NCI-H1105 treated with DMSO at 0.1 percent for 48 hours (cell line): Measurements from ENCODE around the gene DSG2.
"Not testable (repeated sequence)": the region's sequence is repeated elsewhere in the genome, so short reads cannot be mapped to it uniquely, and the experiment has no call there.

Source experiments
- DNase-seq: peaks from one replicate; lab custom pipeline; 2025; lab: John Stamatoyannopoulos, UW

The DSG2 gene

DNA sequence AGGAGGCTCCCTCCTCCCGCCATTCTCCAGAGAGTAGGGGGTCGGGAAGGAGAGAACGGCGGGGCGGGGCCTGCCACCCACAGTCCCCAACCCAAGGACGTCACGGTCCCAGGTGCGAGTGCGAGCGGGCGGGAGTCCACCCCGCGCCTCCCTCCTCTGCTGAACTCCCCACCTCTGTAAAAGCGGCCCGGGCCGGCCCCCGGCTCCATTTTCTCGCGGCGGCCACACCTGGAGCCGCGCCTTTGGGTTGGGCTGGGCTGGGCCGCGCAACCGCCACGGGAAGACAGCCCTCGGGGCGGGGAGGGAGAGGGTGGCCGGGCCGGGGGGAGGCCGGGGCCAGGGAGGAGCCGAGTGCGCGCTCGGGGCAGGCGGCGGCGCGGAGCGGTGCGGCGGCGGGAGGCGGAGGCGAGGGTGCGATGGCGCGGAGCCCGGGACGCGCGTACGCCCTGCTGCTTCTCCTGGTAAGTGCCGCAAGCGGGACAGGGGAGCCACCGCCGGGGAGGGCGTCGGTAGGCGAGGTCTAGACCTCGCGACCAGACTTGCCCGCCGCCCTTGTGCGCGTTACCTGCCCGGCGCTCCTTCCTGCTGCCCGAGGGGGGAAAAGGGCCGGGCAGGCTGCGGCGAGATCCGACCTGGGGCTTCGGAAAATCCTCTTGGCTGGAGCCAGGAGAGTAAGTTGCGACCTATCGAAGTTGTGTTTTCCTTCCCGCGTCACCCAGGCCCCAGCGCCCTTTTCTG, at the start of gene DSG2:
Gene DSG2, plus strand, starts transcription at position 342 of the 738 bp plus-strand sequence. Its CDS starts 75 bp downstream, at position 417.
- DNase-seq, result peak; percentile 30

DNA sequence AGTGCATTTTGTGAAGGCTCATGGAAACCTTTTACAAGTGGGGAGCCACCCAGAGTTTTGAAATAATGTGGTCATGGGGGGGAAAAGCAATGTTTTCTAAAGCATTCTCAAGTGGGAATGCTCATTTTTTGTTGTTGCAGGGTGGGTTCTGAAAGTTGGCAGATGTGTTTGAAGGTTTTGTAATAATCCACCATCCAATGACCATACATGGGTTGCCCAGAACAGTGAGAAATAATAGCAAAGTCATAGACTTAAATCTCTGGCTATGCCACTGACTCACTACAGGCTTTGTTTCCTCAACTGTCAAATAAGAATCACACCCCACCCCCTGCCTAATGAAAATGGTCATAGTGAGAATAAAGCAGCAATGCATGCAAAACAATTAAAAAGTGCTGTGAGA, 47.6 kb upstream of the DSG2 start:
- DNase-seq, result no peak

DNA sequence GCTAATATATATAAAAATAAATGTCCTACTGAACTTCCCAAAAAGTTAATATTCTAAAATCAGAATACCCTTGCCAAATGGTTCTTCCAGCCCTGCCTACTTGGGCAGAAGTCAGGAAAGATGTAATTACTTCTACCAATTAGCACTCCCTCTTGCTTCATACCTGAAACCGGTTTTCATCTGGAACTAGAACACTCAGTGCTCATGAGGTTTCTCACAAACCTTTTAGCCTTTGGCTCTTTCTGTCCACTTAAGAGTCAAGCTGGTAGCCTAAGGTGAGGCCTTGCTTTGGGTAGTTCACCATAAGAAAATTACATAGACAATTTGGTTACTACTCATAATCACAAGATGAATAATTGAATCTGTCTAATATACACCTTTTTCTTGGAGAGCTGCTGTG, 46.4 kb upstream of the DSG2 start:
- DNase-seq, result no peak

DNA sequence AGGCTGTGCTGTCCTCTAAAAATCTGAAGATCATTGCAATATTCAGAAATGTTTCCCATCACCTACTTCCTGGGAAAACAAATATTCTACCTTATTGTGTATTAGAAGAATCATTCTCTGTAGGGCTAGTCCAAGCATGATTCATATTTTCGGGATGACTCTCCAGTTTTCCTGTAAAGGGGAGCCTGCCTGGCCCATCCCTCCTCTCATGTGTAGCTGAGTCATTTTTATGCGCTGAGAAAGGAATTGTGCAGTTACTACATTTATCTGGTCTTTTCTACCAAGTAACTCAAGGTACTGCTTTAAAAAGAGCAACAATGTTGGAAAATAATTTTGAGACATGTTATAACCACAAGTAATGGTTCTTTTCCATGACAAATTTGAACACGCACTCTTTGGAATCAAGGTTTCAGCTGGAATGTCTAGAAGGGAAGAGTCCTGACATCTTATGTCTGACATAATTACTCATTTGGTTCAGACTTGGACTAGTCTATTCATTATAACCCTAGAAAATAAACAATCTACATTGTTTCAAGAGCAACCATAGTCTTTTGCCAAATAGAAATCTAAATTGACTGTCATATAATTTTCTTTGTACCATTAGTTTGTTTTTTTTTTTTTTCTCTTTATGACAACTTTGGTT, 43.8 kb upstream of the DSG2 start:
- DNase-seq, result no peak

DNA sequence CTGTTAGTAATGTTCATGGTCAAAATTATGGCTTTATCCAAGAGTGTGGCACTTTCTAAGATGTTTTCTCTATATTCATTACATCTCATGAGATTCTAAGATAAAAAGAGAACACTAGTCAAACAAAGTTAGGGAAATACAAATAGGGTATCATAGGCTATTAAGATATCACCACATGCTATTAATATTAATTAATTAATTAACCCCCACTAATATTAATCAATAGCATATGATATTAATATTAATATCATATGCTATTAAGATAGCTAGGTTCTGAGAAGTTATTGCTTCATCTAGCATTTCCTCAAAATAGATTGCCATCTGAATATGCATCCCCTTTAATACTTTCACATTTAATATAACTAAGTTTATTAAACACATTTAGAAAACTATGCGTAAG, 28.3 kb upstream of the DSG2 start:
- DNase-seq, result no peak

DNA sequence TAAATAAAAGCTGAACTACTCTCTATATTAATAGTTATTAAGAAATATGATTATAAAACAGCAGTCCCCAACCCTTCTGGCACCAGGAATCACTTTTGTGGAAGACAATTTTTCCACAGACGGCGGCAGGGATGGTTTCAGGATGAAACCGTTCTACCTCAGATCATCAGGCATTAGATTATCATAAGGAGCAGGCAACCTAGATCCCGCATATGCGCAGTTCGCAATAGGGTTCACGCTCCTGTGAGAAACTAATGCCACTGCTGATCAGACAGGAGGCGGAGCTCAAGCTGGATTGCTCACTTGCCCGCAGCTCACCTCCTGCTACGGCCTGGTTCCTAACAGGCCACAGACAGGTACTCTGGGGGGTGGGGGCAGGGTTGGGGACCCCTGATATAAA, 19.3 kb upstream of the DSG2 start:
- no peak for DNase-seq

DNA sequence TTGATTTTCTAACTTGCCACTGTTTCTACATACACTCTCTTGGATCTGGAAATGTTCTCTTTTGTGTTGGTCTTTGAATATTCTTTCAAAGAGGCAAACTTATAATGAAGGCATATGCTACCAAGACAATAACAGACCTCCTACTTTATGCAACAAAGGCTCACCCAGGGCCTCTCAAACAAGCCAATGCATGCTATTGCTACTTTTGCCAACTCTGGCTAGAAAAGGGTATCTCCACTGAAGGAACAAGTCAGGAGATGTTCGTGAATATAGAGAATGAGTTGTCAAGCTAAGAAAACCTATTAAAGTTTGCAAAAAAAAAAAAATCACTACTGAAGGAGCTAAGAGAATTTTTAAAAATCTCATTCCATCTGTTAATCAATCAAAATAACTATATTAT, 15.9 kb upstream of the DSG2 start:
- DNase-seq, result no peak

DNA sequence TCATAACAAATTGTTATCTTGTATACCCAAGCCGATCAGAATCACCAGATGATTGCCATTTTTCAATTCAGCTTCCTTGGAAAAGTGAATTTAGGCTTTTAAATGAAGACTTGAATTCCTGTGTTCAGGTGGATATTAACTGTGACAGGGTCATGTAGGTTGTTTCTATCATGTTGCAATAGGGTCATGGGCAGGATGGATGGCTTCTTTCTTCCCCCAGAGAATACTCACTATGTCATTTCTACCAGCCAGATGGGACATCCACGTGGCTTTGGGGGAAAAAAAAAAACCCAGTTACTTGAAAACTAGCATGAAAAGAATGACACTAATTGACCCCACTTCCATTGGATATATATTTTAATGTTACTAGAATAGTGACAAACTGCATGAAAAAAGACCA, 14.6 kb upstream of the DSG2 start:
- no peak for DNase-seq

DNA sequence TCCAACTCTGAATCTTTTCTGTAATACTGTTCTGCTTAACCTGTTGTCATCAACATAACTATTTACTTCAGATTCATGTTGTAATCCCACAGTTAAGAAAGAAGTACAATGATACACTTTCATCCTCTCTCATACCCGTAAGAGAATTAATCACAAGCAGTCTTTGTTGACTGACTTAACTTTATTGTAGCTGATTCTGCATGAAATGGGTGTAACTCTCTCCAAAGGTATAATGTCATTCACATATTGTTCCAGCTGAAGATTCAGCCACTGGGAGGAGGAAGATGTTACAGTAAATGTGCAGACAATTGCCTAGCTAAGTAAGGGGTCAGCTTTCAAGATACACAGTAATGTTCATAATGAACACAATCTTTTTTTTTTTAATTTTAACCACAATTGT, 13.5 kb upstream of the DSG2 start:
- DNase-seq, result no peak

DNA sequence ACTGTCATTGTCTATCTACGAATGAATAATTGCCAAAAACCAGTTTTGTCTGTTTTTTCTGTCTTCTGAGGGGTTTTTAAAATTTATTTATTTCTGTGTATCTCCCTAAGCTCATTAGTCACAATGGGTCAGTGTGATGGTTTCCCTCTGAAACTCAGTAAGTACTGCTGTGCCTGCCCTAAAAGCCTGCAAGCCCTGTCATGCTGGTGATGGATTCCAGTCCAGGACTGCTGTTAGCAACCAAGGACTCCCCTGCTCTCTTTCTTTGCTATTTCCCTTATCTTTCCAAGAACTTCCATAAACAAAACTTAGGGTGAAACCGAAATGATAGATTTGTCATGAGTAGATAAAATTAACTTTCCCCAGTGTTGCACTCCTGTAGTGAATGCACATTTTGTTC, 11.8 kb upstream of the DSG2 start:
- no peak for DNase-seq

DNA sequence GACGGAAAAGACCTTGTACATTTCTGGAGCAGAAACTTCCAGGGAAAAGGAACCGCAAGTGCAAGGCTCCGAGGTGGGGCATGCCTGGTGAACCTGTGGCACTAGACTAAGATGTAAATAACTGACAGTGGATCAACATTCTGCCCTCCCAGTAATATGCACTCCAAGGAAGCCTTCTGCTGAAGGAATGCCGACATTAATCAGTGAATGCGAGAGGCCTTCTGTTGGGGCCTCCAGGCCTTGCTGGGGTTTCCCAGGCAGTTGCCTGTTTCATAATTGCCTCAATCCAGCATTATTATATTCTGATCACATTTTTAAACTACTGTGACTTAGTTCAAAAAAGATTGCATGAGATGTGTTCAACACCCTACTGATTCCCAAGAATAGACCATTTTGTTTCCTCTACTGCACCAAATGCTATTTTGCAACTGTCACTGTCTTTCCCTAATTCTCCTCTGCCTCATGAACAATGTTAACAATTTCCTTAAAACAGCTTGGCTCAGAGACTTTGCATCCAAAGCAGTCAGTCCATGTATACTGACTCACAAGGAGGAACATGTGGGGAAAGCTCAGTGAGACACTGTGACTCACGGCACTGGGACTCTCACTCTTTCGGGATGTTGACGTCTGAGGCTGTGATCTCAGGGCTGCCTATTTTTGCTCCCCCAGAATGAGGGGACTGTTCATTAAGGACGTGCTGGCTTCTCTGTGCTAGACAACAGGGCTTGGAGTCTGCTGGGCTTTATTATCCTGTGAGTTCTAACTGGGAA, 10.5 kb upstream of the DSG2 start:
- no peak for DNase-seq

DNA sequence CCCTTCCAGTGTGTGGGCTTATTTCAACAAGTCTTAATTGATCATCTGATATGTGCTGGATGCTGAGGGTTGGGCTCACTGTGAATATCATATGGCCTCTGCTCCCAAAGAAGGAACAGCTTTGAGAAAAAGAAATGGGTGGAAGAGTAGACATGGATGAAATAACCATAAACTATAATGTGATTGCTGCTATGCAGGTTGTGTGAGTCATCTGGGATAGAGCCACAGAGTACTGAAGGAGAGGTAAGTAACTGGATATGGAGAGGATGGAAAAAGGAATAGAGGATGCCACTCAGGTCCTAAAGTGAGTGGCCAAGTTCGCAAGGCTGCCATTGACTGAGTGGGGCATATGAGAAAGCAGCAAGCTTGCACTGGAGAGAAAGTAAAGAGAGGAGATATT, 8.7 kb upstream of the DSG2 start:
- DNase-seq, result no peak

DNA sequence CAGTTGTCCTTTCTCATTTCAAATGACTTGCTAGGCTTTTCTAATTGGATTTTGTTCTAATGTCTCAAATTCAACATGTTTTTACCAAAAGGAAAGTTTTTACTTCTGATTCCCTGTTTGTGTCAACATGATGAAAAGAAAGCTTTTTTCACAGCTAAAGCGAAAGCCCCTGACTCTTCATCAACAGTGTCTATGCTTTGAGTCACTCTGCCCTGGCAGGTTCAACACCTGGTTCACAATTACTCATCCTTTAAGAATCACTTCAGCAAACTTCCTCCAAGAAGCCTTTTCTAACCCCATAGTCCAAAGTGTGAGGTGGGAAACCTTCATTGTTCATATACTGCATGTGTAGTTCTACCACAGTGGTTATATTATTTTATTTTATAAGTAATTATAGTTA, 7.6 kb upstream of the DSG2 start:
- no peak for DNase-seq

DNA sequence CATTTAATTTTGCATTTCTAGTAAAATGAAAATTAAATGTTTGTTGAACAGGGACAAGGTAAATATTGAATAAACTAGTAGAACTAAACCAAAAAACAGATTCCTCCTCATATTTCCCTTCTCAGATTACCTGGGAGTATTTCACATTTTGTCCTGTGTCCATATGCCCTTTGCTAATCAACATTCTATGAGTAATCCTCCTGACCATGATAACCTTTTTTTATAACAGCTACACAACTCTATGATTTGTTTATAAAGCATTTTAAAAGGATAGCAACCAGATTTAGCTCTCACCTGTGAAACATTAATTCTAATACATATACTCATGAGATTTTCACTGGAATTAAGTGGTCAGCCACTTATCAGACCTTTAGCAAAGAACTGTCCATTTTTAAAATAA, 7.1 kb upstream of the DSG2 start:
- DNase-seq, result no peak

DNA sequence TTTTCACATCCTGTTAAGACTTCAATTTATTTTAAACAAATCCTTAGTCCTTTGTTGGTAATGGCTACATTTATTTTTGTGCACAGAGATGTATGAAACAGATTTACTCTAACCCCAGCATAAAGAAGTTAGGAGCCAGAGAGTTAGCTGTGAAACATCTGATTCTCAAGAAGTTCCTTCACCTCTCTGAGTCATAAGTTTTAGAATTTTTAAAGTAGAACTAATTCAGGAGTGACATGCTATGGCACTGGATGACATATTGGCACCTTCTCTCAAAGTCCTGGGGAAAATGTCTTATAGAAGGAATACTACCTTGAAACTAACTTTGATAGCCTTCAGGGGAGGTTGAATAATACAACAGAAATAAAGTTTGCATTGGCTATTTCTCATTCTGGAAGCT, 6.4 kb upstream of the DSG2 start:
- DNase-seq, result no peak

DNA sequence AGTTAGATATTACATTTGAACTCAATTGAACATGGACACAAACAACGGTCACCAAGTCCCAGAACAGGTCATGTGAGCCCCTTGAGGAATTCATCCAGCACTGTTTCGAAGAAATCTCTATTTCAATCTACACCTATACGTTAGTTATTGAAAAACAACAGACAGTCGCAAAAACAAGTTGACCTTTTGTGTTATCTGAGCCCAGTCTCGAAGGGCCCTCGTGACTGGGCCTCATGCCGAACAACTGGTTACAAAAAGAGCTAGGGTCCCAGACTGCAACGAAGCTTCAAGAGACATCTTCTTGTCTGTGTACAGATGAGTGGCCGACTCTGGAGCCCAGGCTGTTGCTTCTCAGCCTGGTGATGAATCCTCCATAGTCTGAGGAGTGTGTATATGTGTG, 5.3 kb upstream of the DSG2 start:
- no peak for DNase-seq

DNA sequence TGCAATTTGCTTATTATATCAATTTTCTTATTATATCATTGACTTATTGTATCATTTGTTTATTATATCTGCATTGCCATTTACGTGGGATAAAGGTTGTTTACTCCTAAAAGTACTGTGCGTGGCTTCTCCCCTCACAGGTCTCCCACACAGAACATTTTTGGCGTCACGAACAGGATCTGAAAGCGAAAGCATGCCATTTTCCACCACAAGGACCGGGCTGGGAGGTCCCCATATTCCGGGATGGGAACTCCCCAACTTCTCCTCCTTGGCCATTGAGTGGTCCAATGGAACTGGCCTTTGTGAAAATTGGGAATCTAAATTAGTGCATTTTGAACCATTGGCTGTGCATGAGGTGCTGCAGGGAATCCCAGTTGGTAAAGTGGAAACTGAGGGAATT, 4.8 kb upstream of the DSG2 start:
- DNase-seq, result no peak

DNA sequence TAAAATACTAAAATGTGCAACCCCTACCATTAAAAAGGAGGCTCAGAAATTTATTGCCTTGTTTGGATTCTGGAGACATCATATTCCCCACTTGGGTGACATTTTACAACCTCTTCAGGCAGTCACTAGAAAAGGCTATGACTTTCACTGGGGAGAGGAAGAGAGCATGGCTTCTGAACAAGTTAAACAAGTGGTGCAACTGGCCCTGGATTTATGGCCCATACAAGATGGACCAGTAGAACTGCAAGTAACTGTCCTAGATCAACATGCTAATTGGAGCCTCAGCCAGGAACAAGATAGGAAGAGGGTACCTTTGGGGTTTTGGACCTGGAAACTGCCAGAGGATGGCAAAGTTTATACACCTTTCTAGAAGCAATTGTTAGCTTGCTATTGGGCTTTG, 4.0 kb upstream of the DSG2 start:
- no peak for DNase-seq

DNA sequence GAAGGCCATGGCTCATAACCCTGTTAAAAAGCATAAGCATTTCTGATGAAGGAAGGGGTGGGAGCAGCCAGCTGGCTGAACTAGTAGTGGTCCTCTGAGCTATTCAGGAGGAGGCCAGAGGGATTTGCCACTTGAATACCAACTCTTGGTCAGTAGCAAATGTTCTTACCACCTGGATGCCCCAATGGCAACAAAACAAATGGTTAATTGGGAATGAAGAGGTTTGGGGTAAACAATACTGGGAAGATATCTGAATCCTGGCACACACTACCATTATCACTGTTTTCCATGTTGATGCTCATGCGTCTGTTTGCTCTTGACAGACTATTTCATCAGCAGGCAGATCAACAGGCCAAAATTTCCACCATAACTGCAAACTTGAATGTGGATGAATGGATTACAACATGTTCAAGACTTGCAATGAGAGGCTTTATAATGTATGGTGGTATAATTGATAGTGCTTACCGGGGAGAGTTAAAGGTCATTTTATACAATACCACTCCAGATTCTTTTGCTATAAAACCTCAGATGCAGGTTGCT, 3.2 kb upstream of the DSG2 start:
- not testable (repeated sequence) for DNase-seq

DNA sequence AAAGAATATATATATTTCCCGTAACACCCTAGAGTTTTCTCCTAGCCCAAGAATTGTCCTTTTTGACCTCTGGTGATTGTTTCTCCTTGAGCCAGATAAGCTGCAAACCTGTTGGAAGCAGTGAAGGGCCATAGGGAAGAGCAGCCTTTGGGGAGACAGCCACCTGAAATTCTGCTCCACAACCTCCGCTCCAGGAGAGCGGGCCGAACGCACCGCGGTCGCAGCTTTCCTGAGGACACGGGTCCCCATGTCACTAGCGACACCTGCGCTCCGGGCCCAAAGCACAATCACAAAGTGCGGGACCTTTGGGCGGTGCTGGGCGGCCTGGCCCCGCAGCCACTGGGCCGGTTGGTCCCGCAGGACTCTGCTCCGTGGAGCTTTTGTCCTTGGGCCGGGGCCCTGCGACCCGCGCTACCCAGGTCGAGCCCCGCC, 557 bp upstream of the DSG2 start:
- DNase-seq, result no peak

DNA sequence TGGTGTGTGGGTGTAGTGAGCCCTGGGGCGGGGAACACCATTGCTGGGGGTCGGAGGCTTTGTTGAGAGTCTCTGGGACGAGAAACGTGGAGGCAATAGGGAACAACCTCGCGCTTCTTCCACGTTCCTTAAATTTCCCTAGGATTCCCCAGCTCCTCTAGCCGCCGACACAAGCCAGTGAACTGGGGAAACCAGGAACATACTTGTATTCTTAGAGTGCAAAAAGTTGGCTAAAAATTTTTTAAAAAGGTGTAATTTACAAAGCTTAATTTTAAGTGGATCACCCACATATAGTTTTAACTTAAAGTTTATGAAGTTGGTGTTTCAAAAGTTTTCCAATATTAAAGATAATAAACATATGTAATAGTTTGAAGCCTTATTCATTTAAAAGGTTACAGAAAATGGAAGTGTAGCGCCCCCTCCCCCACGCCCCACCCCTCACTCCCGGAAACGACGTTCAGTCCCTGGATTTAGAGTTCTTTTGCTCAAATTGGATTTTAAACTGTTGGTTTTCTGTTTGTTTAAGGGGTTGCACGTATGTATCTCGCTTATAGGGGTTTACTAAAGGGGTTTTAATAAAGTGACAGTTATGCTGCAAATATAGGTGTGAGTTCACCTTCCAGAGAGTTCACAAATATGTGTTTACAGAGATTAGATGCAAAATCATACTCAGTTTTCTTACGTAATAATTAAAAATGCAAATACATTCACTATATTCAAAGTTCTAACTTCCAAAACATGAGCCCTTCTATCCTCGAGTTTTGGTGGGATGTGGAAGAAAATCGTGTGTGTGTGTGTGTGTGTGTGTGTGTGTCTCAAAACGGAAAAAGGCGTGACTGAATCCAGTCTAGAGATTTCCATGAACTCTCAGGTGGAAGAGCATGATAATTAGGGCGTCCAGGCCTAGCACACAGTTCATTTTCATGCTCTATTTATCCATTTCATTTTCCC, 872 bp downstream of the DSG2 start:
- no peak for DNase-seq
